ENCODE results near the gene ADGRV1.

The ADGRV1 gene, protein sequence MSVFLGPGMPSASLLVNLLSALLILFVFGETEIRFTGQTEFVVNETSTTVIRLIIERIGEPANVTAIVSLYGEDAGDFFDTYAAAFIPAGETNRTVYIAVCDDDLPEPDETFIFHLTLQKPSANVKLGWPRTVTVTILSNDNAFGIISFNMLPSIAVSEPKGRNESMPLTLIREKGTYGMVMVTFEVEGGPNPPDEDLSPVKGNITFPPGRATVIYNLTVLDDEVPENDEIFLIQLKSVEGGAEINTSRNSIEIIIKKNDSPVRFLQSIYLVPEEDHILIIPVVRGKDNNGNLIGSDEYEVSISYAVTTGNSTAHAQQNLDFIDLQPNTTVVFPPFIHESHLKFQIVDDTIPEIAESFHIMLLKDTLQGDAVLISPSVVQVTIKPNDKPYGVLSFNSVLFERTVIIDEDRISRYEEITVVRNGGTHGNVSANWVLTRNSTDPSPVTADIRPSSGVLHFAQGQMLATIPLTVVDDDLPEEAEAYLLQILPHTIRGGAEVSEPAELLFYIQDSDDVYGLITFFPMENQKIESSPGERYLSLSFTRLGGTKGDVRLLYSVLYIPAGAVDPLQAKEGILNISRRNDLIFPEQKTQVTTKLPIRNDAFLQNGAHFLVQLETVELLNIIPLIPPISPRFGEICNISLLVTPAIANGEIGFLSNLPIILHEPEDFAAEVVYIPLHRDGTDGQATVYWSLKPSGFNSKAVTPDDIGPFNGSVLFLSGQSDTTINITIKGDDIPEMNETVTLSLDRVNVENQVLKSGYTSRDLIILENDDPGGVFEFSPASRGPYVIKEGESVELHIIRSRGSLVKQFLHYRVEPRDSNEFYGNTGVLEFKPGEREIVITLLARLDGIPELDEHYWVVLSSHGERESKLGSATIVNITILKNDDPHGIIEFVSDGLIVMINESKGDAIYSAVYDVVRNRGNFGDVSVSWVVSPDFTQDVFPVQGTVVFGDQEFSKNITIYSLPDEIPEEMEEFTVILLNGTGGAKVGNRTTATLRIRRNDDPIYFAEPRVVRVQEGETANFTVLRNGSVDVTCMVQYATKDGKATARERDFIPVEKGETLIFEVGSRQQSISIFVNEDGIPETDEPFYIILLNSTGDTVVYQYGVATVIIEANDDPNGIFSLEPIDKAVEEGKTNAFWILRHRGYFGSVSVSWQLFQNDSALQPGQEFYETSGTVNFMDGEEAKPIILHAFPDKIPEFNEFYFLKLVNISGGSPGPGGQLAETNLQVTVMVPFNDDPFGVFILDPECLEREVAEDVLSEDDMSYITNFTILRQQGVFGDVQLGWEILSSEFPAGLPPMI (N-terminal part only)

DNA sequence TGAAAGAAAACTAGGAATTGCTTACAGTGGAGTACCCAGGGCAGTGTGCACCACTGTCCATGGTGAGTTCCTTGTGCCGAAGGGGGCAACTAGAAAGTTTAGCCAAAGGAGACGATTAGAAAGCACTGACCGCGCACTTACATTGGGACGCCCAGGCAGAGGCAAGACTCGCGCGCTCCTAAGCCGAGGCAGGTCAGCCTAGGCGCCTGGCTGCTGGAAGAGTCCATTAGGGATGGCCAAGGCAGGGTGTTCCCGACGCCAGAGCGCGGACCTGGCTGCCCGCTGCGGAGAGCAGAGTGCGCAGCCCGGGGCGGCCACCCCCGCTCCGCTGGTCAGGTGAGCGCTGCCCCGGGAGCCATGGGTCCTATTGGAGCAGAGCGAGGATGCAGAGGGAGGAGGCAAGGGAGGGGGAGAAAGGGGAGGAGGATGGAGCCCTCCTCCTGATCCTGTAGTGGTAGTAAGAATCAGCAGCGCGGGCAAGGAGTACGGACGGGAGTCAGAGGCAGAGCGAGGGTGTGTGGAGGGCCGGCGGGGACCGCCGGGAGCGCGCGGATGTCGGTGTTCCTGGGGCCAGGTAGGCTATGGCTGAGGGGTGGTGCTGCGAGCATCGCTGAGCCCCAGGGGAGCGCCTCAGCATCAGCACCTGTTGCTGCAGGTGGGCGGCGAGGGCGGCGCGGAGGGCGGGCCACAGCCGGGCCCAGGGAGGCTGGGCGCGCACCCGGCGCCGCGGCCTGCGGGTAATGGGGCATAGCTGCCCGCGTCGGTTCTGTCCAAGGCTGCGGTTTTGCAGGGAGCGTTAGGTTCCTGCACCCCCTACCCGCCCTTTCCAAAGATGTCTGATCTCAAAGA lies at the start of gene ADGRV1:
ADGRV1 (plus strand) TSS at position 454 of the 849 bp plus-strand sequence; CDS start at position 553, 99 bp downstream.
- DNase-seq, result peak; percentile 12

DNA sequence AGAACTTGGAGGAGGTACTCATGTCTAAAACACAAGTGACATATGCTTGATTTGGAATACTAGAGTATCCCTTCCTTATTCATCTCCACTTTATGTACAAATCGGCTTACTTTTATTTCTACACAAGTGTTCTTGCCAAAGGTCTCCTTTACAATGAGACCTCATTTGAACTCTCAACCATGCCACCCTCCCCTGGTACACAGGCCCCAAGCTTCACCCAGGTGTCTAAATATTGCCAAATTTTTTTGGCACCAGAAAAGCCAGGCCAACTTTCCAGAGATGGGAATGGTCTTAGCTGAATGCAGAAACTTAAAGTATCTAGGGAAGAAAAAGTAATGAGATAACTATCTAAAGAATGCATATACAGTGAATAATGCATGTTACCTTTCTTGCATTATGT lies 48.2 kb upstream of the ADGRV1 start:
- no peak for DNase-seq

DNA sequence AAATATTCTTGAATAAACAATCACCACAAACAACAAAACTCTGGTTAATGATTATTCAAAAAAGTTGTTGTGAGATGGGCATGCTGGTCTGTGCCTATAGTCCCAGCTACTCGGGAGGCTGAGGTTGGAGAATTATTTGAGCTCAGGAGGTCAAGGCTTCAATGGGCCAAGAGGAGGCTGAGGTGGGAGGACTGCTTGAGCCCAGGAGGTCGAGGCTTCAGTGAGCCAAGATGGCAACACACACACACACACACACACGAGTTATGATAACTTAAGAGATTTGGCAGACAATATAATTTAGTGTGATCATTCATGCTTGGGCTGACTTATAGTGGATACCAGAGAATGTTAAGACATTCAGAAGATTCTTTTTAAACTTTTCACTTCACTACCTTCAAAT lies 44.1 kb upstream of the ADGRV1 start:
- DNase-seq, result no peak

DNA sequence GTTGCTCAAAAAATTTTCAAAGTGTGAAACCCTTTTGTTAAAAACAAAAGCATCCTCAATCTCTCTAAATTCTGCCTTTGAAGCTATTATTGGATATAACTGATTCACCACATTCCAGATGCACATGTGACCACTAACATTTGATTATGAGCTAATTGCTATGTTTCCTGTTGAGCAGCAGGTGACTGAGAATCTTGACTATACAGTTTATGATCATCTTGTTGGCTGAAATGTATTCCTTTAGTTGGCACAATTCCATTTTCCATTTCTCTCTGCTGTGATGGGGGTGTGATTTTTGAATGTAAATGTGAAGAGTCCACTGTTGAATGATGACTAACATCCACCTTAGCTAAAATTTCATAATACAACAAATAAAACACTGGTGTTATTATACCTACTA lies 39.9 kb upstream of the ADGRV1 start:
- no peak for DNase-seq

DNA sequence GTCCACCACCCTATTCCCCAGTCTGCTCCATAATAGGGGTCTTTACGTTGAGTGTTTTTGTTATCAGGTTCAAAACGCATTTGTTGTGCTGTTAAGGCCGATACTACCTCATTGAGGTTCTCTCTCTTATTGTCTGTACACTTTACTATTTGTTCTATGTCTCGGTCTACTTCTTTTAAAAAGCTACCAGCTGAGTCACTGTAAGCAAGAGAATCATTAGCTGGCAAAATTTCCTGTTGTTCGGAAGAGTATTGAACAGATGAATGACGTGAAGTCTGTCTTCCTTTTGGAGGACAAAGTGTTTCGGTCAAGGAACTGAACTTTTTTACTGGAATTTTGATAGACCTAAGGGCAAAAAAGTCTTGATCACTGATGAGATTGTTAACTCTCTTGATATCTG lies 39.5 kb upstream of the ADGRV1 start:
- no peak for DNase-seq

DNA sequence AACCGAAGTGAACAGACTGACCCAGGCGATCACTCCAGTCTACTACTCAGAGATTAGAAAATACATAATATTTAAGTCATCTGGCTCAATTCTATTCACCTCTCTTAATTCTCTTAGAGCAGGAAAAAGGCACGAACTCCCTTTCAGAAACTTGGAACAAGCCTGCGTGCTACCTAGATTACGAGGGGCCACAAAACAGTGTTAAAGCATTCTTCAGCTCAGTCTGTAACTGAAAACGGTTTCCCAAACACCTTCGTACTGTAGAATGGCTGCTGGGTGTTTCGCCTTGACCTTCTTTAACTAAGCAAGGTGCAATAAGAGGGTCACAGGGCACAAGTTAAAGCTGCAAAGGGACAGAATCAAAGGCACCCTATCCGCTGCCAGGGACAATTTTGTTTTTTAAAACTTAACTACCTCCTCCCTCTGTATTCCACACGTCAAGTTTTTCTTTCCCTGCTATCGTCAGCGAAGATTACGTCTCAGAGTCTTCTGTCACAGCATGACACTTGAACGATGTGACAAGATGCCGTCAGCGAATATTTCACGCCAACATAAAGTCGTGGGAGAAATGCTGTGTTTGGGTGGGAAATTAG lies 29.9 kb upstream of the ADGRV1 start:
- peak; percentile 22 for DNase-seq

DNA sequence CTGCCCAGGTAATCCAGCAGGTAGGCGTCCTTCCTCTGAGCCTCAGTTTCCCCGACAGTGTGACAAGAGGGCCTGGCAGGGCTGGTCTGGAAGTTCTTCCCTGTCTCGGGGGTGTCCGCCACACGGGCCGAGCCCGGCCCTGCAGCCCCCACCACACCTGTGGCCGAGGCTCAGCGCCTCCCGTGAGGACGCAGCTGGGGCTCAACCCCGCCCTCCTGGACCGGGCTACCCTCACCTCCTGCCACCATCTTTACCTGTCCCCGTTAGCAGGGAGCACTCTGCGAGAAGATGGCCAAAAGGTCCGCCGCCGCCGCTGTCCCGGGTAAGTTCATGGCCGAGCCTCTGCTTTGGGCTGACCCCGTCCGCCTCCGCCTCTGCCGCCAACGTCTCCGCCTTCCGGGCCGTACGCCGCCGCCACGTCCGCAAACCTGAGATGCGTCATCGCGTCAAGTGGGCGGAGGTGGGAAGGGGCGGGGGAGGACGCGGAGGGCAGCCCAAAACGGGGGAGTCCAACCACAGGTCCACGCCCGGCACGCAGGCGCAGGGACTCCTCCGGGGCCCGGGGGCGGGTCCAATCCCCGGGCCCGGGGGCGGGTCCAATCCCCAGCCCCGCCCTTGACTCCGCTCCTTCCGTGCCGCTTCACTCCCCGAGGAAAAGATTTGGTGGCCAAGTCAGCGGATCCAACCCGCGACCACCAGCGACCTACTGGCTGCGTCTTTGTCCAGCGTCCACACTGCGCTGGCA lies 29.2 kb upstream of the ADGRV1 start, which contains the start of gene LYSMD3:
LYSMD3 (minus strand) TSS at position 391 of the 745 bp plus-strand sequence. CDS start 4,295 bp downstream, outside the sequence.
- peak; percentile 94 for DNase-seq

DNA sequence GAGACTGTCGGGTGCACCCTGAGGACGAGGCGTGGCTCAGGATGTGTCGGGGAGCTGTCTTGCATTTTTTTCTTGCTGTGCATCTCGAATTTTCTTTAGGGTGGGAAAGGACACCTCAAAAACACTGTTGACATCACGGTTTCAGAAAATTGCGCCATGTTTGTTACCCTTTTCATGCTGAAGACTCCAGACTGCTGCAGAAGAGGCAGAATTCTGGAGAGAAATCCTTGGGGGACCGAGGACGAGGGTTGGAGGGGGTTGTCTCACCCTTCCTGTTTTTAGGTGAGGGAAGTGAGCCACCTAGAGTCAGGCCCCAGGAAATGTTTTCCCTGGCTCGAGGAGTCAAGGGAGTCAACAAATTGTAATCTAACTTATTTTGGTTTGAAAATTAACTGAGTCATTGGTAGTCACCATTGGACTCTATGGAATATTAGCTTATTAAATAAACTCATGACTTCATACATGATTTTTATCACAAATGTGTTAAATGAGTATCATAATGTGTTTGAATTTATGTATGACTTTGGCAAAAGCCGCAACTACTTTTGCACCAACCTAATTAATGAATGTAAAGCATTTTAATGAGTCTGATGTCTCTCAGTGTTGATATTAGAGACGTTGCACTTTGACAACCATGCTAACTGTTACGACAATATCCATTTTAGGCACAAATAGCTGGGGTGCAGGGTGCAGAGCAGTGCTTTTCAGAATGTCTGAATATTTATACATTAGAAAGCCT lies 28.5 kb upstream of the ADGRV1 start:
- DNase-seq, result peak; percentile 65

DNA sequence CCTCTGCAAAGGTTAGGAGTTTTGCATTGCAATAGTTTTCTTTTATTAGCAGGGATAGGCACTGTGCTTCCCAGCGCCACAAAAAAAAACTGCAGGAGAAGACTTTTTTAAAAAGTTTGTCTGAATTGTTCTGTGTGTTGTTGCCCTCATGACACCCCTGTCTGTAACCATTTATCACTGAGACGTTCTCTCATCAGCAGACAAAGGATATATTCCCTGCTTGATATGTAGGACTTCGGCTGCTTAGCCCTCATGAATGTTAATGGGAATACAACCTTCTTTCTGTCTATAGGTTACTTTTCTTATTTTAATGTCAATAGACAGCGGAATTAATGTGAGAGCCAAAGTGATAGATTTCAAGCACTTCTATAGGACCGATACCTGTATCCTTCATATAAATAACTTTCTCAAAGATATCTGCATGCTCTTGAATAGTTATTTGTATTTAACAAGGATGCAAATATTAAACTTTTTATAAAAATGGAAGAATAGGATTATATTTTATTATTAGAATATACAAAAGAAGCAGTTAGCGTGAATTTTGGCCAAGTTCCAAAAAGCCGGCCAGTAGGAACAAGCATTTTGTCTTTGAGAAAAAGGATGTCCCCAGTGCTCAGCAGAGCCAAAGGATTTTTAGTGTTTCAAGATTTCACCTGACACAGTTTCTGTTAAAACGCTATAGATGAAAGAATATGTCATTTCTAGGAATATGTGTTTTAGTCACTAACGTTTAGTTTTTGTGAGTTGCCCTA lies 27.7 kb upstream of the ADGRV1 start:
- DNase-seq, result no peak

DNA sequence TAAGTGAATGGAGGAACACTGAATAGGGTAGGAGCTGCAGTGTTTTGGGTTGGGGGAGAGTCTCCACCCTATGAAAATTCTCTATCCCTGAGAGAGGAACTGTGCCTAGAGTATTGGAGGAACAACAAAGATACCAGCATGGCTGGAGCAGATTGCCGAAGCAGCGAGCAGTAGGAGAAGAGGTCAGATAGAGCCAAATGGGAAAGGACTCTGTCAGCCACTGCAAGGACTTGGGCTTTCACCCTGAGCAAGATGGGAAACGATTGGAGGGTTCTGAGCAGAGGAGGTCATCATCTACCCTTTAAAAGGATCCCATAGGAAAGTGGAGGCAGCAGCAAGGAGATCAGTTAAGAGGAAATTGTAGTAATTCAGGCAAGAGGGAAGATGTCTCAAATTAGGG lies 24.8 kb upstream of the ADGRV1 start:
- no peak for DNase-seq

DNA sequence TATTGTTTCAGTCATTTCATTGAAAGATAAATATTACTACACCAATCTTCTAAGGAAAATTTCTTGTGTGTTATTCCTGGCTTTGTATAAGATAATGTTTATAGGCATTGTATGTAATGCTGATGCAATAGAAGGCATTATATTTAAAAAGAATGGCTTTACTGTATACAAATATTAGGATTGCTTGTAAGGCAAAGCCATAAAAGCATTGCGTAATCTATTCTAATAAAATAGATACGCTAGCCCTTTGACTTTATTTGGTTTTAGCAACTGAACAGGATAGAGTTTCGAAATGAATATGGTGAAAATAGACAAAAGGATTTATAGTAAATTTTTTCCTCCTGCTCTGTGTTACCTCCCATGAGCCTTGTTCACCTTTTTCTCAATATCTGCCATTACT lies 23.7 kb upstream of the ADGRV1 start:
- no peak for DNase-seq

DNA sequence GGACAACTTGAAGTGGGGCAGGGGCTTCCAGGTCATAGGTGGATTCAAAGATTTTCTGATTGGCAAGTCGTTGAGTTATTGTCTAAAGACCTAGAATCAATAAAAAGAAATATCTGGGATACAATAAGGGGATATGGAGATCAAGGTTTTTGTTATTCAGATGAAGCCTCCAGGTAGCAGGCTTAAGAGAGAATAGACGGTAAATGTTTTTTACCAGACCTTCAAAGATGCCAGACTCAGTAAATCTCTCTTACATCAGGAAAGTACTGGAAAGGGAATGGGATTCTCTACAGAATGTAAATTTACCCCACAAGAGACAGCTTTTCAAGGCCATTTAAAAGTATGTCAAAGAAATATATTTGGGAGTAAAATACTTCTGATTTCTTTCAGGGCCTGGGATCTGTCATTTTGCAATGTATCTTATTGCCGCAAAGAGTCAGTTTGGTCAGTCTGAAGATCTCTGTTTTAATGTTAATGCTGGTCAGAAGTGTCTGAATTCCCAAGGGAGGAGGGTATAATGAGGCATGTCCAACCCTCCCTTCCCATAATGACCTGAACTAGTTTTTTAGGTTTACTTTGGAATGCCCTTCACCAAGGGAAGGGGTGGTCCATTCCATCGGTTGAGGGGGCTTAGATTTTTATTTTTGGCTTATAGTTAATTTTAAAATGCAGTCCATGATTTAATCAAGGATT lies 15.6 kb upstream of the ADGRV1 start:
- no peak for DNase-seq

DNA sequence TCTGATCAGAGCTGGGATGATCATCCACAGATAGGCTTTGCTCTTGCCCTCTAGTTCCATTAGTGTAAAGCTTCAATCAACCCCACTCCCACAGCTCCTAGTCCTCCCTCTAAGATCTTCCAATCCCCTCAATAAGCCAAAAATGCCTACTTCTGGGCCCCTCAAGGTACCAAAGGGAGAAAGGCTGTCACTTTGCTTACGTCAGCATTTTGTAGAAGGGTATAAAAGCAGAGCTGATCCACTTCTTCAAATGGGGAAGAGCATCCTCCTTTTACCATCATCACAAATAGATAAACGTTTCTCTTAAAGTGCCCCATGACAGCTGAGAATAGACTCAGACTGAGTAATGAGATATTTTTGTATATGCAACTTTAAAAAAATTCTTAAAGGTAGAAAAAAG lies 13.1 kb upstream of the ADGRV1 start:
- no peak for DNase-seq

DNA sequence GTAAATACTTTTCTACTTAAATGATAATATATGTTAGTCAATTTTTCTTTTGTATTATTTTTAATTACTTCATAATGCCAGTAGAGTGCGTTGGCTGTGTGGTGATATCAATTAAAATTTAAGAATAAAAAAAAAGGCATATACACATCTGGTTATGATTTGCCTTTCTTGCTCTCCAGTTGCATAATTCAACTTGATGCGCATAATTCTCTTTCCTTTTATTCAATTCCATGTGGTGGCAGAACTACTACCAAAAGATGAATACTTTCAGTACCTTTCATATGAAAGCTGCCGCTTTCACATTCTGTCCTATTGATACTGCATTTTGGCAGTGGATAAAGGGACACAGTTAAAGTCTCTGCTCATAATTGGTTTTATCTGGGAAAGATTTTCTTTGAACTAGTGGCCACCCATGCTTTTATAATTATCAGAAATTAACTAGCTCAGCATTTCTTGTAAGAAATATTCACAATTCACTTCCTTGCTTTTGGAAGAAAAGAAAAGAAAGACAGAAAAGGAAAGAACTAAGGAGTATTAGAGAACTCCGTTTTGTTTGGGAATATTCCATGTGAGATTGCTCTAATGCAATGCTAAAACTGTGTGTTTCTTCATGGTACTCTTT lies 12.3 kb upstream of the ADGRV1 start:
- no peak for DNase-seq

DNA sequence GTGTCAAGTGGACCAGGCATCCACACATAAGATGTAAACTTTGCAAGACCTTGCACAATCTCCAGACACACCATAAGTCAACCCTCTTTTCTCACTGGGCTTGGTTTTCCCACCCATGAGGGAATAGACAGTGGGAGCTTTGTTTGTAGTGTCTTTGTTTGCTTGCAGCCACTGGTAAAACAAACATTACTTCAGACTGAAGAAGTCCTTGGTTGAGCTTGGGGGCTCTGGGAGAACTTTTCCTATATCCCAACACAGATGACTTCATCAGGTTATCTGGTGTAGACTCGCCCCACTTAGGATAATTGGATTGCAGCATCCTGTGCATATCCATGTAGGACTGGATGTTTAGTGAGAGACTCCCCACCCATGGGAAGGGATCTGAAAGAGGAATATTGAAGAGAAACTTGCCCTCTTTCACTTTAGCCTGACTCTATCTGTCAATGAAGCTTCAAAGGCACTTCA lies 11.5 kb upstream of the ADGRV1 start:
- DNase-seq, result no peak

DNA sequence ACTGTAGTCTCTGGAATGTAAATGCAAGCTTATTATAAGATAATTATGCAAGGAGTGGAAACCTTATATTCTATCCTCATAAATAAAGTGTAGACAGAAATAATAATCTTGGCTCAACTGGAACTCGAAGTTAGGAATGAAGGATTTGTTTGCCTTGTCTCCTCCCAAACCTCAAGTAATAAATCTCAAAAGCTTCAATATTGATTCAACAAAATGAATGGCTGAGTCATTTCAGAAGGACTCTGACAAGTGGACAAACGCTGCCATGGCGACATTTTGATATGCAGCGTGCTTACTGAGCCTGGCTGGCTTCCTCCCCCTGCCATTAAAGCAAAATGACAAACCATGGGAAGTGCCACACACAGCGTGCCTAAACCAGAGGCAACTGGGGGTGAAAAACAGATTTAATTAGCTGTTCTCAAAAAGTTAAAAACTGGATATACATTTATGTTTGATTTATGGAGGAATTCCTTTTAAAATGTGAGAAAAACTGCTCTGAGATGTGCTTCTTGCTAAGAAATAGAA lies 10.5 kb upstream of the ADGRV1 start:
- DNase-seq, result no peak

DNA sequence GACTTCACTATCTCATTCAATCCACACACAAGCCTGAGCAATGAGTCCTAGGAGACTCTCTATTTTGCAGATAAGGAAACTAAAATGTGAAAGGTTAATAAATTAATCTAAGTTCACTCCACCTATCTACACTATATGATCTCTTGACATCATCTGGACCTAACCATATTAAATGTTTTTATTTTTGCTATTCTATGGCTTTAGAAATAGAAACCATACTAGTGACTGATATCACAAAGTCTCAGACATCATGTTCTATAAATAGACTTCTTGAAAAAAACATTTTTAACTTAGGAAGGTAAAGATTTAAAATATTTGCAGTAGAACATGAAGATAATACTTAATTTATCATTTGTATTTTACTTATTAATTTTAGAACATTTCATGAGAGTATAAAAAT lies 9.4 kb upstream of the ADGRV1 start:
- no peak for DNase-seq

Measured in activated CD4-positive, alpha-beta T cell treated with anti-CD3 and anti-CD28 coated beads for 48 hours (primary cell).